NCI-H2081 (cell line): ENCODE measurements around the gene SRPRB.
A peak's percentile ranks its signal among the peaks of the same experiment; 100 is the strongest.

ENCODE experiments used
- DNase-seq, 2 experiments: peaks; one replicate each; lab custom pipeline; 2025; lab: John Stamatoyannopoulos, UW

Gene SRPRB, protein sequence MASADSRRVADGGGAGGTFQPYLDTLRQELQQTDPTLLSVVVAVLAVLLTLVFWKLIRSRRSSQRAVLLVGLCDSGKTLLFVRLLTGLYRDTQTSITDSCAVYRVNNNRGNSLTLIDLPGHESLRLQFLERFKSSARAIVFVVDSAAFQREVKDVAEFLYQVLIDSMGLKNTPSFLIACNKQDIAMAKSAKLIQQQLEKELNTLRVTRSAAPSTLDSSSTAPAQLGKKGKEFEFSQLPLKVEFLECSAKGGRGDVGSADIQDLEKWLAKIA

DNA sequence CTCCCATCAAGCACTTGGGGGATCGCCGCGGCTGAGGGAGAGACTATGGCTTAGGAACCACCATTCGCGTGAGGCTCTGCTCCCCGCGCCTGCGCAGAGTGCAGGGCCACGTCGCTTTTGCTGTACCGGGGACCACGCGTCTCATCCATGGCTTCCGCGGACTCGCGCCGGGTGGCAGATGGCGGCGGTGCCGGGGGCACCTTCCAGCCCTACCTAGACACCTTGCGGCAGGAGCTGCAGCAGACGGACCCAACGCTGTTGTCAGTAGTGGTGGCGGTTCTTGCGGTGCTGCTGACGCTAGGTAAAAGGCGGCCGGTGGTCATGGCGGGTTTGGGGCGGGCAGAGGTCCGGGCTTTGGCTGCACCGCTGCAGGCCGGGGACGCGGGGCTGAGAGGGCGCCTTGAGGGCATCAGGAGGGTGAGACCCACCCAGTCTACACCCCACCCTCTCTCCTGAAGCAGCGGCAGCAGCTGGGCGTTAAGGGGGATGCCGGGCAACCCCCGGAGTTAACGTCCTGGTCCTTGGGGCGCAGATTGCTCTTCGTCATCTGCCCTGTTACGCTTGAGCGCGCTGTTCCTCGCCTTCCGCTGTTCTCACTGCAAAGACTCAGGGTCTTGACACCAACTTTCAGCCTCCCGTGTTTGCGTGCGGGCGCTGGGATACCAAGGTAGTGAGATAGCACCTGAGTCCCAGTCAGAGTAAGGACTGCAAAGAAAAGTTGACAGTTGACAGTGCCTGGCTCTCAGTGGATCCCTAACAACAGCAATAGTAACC, at the start of gene SRPRB:
Gene SRPRB, plus strand, starts transcription at position 114 of the 774 bp plus-strand sequence. Its CDS starts 34 bp downstream, at position 148.
- DNase-seq = peak; percentile 96 to 99

DNA sequence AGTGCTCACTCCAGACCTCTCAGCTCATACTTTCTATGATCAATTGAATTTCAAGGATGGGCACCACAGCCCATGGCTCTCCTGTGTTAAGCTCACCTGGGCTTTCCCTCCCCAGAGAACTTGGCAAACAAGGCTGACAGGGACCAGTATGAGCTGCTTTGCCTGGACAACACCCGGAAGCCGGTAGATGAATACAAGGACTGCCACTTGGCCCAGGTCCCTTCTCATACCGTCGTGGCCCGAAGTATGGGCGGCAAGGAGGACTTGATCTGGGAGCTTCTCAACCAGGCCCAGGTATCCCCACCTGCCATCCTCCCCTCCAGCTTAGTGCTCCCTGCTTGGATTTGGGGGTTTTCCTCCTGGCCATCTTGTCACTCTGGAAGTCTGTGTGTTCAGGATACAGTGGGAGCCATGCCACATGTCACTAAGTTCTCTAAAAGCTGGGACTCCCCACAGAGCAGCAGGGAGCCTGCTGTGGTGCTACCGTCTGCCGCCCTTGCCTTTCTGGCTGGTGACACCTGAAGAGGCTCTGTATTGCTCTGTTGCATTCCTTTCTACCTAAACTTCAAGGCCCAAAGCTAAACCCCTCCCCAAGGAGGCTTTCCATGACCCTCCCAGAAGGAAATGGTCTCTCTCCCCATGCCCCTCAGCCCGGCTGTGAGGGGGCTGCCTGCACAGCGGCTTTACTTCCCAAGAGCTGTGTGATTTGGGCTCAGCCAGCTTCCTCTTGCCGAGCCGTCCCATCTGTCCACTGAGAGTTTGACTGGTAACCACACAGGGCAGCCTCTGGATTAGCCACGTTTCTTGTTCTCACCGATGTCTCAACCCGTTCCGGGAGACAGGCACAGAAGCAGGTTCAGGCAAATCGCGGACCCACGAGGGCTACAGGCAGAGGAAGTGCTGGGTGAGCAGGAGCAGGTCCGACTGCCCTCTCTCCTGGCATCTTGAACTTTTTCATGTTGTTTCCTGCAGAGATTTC, 48.6 kb upstream of the SRPRB start:
- DNase-seq = no peak

DNA sequence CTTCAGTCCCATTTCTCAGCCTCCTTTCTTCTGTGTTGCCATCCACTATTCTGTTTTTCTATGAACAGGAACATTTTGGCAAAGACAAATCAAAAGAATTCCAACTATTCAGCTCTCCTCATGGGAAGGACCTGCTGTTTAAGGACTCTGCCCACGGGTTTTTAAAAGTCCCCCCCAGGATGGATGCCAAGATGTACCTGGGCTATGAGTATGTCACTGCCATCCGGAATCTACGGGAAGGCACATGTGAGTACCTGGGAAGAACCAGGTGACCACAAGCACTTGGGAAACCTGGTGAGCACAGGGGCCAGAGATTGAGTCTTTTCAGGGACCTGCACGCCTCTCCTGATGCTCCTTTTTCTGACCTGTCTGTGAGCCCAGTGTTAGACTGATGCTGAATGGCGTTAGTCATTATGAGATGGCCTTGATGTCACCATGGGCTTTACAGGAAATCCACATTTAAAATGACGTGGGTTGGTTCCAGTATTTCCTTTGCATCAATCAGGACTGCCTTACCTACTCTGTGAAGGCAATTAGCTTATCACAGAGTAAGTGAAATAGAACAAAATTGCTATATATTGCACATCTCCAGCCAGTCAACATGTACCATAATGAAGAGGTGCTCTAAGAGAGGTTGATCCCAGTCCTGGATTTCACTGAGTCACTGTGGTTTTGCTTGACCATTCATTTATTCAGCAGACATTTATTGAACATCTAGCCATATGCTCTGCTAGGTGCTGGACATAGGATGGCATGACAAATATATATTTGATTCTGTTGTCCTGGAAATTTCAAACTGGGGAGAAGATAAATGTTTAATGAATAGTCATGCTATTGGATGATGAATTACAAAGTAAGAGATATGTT, 47.7 kb upstream of the SRPRB start:
- no peak for DNase-seq

DNA sequence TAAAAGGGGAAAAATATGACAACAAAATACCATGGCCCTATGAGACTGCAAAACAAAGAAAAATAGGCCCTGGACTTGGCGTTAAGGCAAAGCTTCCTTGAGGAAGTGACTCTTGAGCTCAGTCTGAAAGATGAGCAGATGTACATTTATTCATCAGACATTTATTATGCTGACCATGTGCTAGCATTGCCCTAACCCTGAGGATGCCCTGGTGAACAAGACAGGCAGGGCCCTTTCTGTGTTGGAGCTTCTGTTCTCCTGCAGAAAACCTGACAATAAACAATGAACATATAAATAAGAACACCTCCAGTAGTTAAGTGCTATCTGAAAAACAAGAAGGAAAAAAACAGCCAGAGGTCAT, 47.1 kb upstream of the SRPRB start:
- no peak for DNase-seq

DNA sequence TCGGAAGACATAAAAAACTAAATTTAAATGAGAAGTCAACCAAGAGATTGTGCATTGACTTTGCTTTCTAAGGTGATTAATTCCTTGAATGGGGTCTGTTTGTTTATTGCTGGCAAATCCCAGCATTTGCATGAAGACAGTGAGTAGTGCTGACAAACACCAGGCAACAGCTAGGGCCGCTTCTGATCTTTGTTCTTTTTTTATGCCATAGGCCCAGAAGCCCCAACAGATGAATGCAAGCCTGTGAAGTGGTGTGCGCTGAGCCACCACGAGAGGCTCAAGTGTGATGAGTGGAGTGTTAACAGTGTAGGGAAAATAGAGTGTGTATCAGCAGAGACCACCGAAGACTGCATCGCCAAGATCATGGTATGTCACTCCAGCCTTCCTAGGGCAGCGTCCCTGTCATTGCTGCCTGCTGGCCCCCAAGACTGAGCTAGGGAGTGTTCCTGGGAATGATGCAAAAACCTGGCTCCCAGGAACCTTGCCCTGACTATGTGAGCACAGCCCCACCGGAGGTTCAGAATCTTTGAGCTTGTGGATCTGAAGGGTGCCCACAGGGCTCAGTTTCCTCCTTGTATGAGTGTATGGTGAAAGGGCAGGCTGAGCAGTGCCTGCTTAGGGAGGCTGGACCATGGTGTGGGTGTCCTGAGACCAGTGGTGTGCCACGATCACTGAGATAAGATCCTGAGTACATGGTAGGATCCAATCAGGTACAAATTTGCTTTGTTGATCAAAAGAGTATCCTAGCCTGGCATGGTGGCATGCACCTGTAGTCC, 46.5 kb upstream of the SRPRB start:
- DNase-seq = no peak

DNA sequence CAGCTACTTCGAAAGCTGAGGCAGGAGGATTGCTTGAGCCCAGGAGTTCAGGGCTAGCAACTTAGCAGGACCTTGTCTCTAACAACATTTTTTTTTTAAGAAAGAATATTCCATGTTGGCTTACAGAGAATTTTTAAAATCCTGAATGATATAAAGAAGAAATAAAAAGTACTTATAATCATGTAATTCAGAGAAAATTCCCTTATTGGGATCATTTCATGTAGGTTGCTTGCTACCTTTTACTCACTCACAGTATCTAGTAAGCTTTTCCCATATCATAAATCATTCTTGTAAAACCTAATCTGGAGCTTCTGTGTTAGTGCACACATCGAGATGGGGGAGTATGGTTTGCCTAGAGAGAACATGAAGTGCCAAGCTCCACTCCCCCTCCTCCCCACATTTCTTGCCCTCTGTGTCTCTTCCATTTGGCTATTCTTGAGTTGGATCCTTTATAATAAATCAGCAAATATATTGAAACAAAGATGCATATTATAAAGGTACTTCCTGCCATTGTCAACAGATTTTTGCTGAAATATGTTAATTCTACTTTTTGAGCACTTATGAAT, 45.8 kb upstream of the SRPRB start:
- DNase-seq = no peak

DNA sequence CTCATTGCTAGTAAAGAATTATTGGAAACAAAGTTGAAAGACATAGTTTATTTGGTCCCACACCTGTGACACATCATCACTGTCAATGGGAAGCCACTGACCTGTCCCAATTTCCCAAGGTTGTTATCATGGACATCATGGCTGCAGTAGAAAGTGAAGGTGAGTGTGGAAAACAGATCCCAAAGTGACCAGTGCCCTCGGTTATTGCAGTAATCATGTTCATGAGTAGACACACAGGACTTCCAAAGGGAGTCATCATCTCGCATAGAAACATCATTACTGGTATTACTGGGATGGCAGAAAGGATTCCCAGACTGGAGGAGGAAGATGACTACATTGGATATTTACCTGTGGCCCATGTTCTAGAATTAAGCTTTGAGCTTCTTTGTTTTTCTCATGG, 44.7 kb upstream of the SRPRB start:
- no peak for DNase-seq

DNA sequence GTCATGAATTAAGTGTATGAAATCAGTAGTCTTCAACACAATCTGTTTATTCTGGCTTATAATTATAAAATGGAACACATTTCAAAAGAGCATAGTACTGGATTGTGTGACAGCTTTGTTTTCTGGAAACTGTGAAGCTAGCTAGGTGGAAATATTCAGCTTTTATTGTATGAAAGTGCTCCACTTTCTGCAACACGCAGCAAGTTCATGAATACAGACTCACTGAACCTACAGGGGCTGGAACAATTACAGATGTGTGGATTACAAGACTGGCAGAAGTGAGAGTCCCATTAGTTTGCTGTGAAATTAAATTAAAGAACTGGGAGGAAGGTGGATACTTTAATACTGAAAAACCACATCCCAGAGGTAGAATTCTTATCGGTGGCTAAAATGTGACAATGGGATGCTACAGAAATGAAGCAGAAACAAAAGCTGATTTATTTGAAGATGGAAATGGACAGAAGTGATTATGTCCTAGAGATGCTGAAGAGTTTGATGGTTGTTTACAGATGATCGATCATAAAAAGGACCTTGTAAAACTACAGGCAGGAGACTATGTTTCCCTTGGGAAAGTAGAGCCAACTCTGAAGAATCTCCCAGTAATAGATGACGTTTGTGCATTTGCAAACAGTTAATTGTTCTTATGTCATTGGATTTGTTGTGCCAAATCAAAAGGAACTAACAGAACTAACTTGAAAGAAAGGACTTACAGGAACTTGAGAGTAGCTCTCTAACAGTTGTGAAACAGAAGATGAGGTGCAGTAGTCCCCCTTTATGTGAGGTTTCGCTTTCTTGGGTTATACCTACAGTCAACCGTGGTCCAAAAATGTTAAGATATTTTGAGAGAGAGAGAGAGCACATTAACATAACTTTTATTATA, 43.8 kb upstream of the SRPRB start:
- no peak for DNase-seq

DNA sequence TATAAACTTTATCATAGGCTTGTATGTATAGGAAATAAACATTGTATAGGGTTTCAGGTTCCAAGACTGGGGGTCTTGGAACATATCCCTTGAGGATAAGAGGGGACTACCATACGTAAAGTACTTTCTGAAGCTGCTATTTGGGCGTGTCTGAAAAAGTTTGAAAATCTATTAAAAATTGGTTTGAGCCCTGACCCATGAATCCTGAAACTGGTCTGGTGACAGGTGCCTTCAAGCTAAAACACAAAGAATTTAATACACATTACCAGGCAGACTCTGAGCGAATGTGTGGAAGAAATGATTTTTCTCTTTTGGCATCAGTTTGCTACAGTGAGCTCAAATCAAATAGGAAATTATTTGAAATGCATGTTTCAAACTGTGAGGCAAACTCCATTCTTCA, 43.1 kb upstream of the SRPRB start:
- DNase-seq = no peak

DNA sequence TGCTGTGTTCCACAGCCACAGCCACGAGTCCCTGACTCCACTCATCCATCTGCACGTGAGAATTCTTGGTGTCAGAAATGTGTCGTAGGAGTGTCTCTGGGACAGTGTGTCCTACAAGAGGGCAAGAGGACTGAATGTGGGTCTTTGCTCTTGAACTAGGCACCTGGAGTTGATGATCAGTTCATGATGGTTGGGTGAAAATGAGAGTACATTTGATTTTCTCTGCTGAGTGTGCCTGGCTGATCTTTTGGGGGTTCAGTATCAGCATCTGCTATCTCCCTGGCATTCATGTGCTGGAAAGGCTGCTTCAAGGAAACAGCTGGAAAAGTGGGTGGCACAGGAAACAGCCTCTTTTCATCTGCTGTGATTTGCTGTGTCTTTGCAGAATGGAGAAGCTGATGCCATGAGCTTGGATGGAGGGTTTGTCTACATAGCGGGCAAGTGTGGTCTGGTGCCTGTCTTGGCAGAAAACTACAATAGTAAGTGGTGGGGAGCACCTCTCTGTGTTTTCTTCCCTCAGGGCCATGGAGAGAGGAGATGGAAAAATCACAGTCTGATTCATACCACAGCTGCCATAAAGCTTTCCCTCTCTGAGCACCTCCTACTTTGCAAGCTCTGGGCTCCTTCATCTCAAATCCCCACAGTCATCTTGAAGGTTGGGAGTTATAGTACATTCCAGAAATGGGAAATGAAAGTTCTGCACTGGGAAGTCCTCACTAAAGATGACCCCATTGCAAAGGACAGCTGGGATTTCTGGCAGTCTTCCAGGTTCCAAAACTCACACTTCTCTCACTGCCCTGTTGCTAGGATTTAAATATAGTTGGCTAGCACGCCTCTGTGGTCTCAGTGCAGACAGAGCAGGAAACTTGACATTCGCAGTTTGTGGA, 41.6 kb upstream of the SRPRB start:
- peak in 1 of 2 experiments; percentile 21 for DNase-seq

DNA sequence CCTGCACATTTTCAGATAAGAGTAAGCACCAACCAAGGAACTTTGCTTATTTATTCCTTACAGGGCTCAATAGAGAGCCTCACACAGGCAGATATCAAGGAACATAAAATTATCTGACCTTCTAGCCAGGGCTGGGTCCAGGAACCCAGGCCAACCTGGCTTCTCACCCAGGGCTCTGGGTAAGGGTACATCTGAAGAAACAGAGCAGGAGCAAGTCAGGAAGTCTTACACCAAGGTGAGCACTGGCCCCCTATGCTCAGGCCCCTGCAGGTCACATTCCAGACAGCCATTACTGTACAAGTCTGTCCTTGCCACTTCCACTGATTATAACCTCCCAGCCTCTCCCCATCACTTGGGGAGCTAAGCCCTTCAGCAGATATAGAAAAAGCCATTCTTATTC, 40.4 kb upstream of the SRPRB start:
- DNase-seq = no peak

DNA sequence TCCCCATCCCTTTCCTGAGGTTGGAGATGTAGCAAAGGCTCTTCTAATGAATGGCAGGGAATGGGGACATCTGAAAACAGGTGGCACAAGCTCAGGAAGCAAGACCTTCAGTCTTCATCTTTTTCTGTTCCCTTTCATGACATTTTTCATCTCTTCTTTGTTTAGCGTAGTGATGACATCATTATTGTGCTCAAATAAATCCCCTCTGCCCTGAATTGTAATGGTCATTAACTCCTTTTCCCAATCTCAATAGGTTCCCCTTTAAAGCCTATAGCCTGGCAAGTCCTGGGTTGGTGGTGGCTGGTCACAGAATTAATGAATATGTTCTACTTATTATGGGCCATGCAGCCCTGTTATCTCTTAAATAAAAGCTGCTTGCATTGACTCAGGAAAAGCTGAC, 38.0 kb upstream of the SRPRB start:
- no peak for DNase-seq

DNA sequence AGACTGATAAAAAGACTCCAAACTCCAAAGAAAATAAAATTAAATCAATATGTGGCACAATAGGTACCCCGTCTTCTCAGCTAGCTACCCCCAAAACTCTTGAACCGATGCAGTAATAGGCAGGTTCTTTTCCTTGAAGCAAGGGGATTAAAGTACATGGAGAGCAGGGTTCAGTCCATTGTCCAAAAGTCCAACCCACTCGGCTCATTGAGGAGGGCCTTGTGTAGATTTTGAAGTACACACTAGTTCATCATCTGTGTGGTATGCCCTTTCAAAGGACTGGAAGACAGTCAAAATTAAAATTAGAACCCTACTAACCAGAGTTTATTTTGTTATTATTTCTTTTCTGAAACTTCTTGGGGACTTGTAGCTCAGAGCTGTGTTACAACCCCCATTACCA, 36.1 kb upstream of the SRPRB start:
- DNase-seq = no peak

DNA sequence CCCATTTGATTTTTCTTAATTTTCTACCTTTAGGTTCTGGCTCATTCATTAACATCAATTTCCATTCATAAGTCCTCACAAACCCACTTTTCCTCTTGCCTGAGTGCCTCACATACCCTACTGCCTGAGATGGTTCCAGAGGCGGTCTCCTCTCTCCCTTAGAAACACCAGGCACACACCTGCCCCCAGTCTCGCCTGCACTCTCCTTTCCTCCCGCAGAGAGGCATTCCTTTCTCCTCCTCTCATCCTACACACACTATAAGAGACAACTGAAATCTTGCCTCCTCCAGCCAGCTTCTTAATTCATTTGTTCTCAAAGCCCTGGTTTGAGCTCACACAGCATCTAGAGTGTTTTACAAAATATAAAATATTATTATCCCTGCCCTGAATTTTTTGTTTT, 31.9 kb upstream of the SRPRB start:
- DNase-seq = no peak

DNA sequence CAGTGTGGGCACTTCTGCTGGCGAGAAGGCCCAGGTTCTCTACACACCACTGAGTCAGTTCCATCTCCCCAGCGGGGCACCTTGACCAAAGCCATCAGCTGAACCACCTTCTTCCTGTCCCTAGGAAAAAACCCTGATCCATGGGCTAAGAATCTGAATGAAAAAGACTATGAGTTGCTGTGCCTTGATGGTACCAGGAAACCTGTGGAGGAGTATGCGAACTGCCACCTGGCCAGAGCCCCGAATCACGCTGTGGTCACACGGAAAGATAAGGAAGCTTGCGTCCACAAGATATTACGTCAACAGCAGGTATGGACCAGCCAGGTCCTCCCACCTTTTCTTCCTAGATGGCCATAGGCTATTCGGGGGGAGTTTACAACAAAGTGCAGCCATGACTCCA, 30.3 kb upstream of the SRPRB start:
- no peak for DNase-seq

DNA sequence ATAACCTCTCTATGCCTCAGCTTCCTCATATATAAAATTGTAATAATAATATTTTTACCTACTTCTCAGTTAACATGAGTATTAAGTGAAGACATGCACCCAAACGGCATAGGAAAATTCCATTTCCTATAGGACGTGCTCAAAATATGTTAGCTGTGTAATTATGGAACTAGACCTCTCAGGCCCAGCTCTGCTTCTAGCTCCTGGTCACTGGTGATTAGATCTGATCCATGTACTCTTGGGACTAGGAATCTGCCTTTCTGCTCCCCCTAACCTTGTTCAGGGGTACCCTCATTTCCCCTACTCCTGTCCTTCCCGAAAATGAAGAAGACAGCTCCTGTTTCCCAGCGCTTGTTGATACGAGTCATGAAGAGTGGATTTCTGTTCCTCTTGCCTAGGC, 29.8 kb upstream of the SRPRB start:
- no peak for DNase-seq

DNA sequence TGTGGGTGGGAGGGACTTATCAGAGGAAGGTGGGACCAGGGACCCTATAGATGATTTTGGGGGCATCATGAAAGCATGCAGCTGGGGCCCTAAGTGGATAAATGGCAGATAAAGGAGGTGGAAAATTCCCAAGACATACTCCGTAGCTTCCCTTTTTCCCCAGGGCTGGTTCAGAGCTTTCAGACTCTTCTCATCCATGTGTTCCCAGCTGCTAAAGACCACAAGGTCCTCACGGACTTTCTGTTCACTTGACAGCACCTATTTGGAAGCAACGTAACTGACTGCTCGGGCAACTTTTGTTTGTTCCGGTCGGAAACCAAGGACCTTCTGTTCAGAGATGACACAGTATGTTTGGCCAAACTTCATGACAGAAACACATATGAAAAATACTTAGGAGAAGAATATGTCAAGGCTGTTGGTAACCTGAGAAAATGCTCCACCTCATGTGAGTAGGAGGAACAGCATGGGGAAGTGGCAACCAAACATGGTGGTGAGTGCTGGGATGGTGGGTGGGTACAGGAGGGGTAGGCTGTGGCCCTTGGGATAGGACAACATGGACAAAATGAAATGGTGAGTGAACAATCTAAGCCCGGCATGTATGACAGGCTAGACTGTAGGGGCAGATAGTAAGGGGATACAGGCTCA, 28.7 kb upstream of the SRPRB start:
- DNase-seq = no peak
